ENCODE results near the gene CRIP1. TPM values are rescaled to one million over a fixed set of nuclear protein-coding genes. Genes with fewer than 3 reads are reported as not detected.

CRIP1 gene
- total and polyA plus RNA-seq, 2 experiments from 2014 or later: 1.8 to 14.7 TPM

GRCh38 chr14:105460116-105460515 lies 26.6 kb upstream of the CRIP1 start:
- DNase-seq (ENCODE audit: low spot score): no peak
- 98% methylated on average over 10 of the region's 17 CpGs for WGBS (ENCODE audit: low lambda C conversion rate, missing lambda C conversion rate)
- H3K27ac ChIP-seq: no peak overlapping the region
- H3K79me2 ChIP-seq: no peaks in the 10 kb centered on the region
- H3K27me3 ChIP-seq: no peaks in the 10 kb centered on the region
- H4K20me1 ChIP-seq (ENCODE audit: insufficient read depth, poor library complexity, severe bottlenecking): no peaks in the 10 kb centered on the region
- H3K4me1 ChIP-seq (ENCODE audit: insufficient read depth): no peaks in the 10 kb centered on the region
- H3K9me3 ChIP-seq (ENCODE audit: low read depth): no peaks in the 10 kb centered on the region
- H3K9me2 ChIP-seq (replicated peaks; ENCODE audit: insufficient read depth): no peaks in the 10 kb centered on the region
- no peak overlapping the region for H2AFZ ChIP-seq
- H3K4me3 ChIP-seq: no peak overlapping the region
- H3K36me3 ChIP-seq (replicated peaks; ENCODE audit: insufficient read depth, low read depth): no peaks in the 10 kb centered on the region
- TF ChIP-seq EZH2 (IDR thresholded peaks at IDR 0.05; ENCODE audit: borderline replicate concordance): no peak
- no peak for TF ChIP-seq EZH2phosphoT487 (IDR thresholded peaks at IDR 0.05; ENCODE audit: low read depth, severe bottlenecking, unreplicated experiment)
- TF ChIP-seq, protein P1, sequence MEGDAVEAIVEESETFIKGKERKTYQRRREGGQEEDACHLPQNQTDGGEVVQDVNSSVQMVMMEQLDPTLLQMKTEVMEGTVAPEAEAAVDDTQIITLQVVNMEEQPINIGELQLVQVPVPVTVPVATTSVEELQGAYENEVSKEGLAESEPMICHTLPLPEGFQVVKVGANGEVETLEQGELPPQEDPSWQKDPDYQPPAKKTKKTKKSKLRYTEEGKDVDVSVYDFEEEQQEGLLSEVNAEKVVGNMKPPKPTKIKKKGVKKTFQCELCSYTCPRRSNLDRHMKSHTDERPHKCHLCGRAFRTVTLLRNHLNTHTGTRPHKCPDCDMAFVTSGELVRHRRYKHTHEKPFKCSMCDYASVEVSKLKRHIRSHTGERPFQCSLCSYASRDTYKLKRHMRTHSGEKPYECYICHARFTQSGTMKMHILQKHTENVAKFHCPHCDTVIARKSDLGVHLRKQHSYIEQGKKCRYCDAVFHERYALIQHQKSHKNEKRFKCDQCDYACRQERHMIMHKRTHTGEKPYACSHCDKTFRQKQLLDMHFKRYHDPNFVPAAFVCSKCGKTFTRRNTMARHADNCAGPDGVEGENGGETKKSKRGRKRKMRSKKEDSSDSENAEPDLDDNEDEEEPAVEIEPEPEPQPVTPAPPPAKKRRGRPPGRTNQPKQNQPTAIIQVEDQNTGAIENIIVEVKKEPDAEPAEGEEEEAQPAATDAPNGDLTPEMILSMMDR (IDR thresholded peaks at IDR 0.05; ENCODE audit: poor library complexity): no peak
- no peak overlapping the region for H3K4me2 ChIP-seq

DNA sequence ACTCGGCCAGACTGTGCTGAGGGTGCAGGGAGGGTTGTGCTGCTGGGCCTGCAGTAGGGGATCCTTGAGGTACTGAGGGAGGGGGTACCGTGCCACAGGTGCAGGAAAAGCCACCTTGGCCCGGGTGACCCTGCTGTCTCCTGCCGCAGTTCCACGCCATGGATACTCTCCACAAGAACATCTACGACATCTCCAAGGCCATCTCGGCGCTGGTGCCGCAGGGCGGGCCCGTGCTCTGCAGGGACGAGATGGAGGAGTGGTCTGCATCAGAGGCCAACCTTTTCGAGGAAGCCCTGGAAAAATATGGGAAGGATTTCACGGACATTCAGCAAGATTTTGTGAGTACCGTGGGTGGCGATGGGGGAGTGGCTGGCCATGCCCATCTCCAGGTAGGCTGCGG lies 26.1 kb upstream of the CRIP1 start:
- H3K9me3 ChIP-seq (ENCODE audit: low read depth): no peaks in the 10 kb centered on the region
- H4K20me1 ChIP-seq (ENCODE audit: insufficient read depth, poor library complexity, severe bottlenecking): no peaks in the 10 kb centered on the region
- no peak overlapping the region for H3K27ac ChIP-seq
- no peak for TF ChIP-seq EZH2 (IDR thresholded peaks at IDR 0.05; ENCODE audit: borderline replicate concordance)
- no peaks in the 10 kb centered on the region for H3K79me2 ChIP-seq
- H3K4me2 ChIP-seq: no peak overlapping the region
- 96% methylated on average over 17 of the region's 17 CpGs for WGBS (ENCODE audit: low lambda C conversion rate, missing lambda C conversion rate)
- no peaks in the 10 kb centered on the region for H3K36me3 ChIP-seq (replicated peaks; ENCODE audit: insufficient read depth, low read depth)
- H3K27me3 ChIP-seq: no peaks in the 10 kb centered on the region
- H3K4me3 ChIP-seq: no peak overlapping the region
- H3K9me2 ChIP-seq (replicated peaks; ENCODE audit: insufficient read depth): no peaks in the 10 kb centered on the region
- H3K4me1 ChIP-seq (ENCODE audit: insufficient read depth): no peaks in the 10 kb centered on the region
- H2AFZ ChIP-seq: no peak overlapping the region
- DNase-seq (ENCODE audit: low spot score): no peak

- Histone ChIP-seq H3K79me2 (no peaks in the 10 kb centered on the region), H4K20me1 (ENCODE audit: insufficient read depth, poor library complexity, severe bottlenecking) (no peaks in the 10 kb centered on the region), H3K27me3 (no peaks in the 10 kb centered on the region), H3K4me1 (ENCODE audit: insufficient read depth) (no peaks in the 10 kb centered on the region), H3K27ac (no peak overlapping the region), H3K4me2 (no peak overlapping the region), H3K36me3 (replicated peaks; ENCODE audit: insufficient read depth, low read depth) (no peaks in the 10 kb centered on the region), H3K9me2 (replicated peaks; ENCODE audit: insufficient read depth) (no peaks in the 10 kb centered on the region), H3K4me3 (no peak overlapping the region), H2AFZ (no peak overlapping the region), H3K9me3 (ENCODE audit: low read depth) (no peaks in the 10 kb centered on the region)
- 98% methylated on average over 14 of the region's 18 CpGs for WGBS (ENCODE audit: low lambda C conversion rate, missing lambda C conversion rate)
- no peak for DNase-seq (ENCODE audit: low spot score)
- TF ChIP-seq EZH2phosphoT487 (IDR thresholded peaks at IDR 0.05; ENCODE audit: low read depth, severe bottlenecking, unreplicated experiment): no peak
- no peak for TF ChIP-seq EZH2 (IDR thresholded peaks at IDR 0.05; ENCODE audit: borderline replicate concordance)
- TF ChIP-seq, protein P1 (IDR thresholded peaks at IDR 0.05; ENCODE audit: poor library complexity): no peak
These were observed 24.8 kb upstream of the CRIP1 start for GRCh38 chr14:105461903-105462302.

- H3K27ac ChIP-seq: no peak overlapping the region
- 95% methylated on average over 27 of the region's 33 CpGs for WGBS (ENCODE audit: low lambda C conversion rate, missing lambda C conversion rate)
These were observed 22.2 kb upstream of the CRIP1 start for GRCh38 chr14:105464501-105464900.

More at GRCh38 chr14:105464501-105464900, 22.2 kb upstream of the CRIP1 start:
- no peak overlapping the region for H2AFZ ChIP-seq
- no peaks in the 10 kb centered on the region for H3K36me3 ChIP-seq (replicated peaks; ENCODE audit: insufficient read depth, low read depth)
- H3K79me2 ChIP-seq: no peaks in the 10 kb centered on the region
- no peaks in the 10 kb centered on the region for H3K9me3 ChIP-seq (ENCODE audit: low read depth)
- H3K9me2 ChIP-seq (replicated peaks; ENCODE audit: insufficient read depth): no peaks in the 10 kb centered on the region
- no peak overlapping the region for H3K4me2 ChIP-seq
- no peak overlapping the region for H3K4me3 ChIP-seq
- H4K20me1 ChIP-seq (ENCODE audit: insufficient read depth, poor library complexity, severe bottlenecking): no peaks in the 10 kb centered on the region
- no peaks in the 10 kb centered on the region for H3K27me3 ChIP-seq
- TF ChIP-seq EZH2 (IDR thresholded peaks at IDR 0.05; ENCODE audit: borderline replicate concordance) (no peak), EZH2phosphoT487 (IDR thresholded peaks at IDR 0.05; ENCODE audit: low read depth, severe bottlenecking, unreplicated experiment) (no peak)
- TF ChIP-seq, protein P1 (IDR thresholded peaks at IDR 0.05; ENCODE audit: poor library complexity): no peak
- no peak for DNase-seq (ENCODE audit: low spot score)
- H3K4me1 ChIP-seq (ENCODE audit: insufficient read depth): no peaks in the 10 kb centered on the region
